Trophoblast cell (in vitro differentiated cells and primary cell): ENCODE data around the gene SIRT6.
A peak's percentile ranks its signal among the peaks of the same experiment; 100 is the strongest.
"Not testable (repeated sequence)": the region's sequence is repeated elsewhere in the genome, so short reads cannot be mapped to it uniquely, and the experiment has no call there.

Experiments used
- DNase-seq, 2 donors: peaks; one replicate each; pipeline ENCODE4 v3.0.0-alpha.2; 2016
- H2AFZ ChIP-seq: 2 replicates; pipeline ENCODE4 v1.6.1; 2013; ENCODE audit warnings: low read length, moderate library complexity, mild to moderate bottlenecking; ENCODE audit not compliant: insufficient read depth, poor library complexity
- H2AK5ac ChIP-seq: 2 replicates; pipeline ENCODE4 v1.6.1; 2013; ENCODE audit warnings: mild to moderate bottlenecking, low read length
- H2BK120ac ChIP-seq: 2 replicates; pipeline ENCODE4 v1.6.1; 2013; ENCODE audit warnings: low read length, mild to moderate bottlenecking, moderate library complexity; ENCODE audit not compliant: insufficient read depth, poor library complexity
- H2BK12ac ChIP-seq: 2 replicates; pipeline ENCODE4 v1.6.1; 2013; ENCODE audit warnings: mild to moderate bottlenecking, low read length, moderate library complexity
- H2BK5ac ChIP-seq: 2 replicates; pipeline ENCODE4 v1.6.1; 2013; ENCODE audit warnings: low read length, low read depth, moderate library complexity, mild to moderate bottlenecking; ENCODE audit not compliant: poor library complexity
- H3K14ac ChIP-seq: 2 replicates; pipeline ENCODE4 v1.6.1; 2013; ENCODE audit warnings: mild to moderate bottlenecking, low read length
- H3K18ac ChIP-seq: 2 replicates; pipeline ENCODE4 v1.6.1; 2013; ENCODE audit warnings: mild to moderate bottlenecking, low read length
- H3K23ac ChIP-seq: 2 replicates; pipeline ENCODE4 v1.6.1; 2013; ENCODE audit warnings: low read length
- H3K27ac ChIP-seq: 2 replicates; pipeline ENCODE4 v1.5.1; 2013; ENCODE audit warnings: low read depth, mild to moderate bottlenecking, inconsistent platforms, low read length, moderate library complexity
- H3K27me3 ChIP-seq: 2 replicates; pipeline ENCODE4 v1.6.1; 2013; ENCODE audit warnings: inconsistent platforms, mild to moderate bottlenecking, low read length, moderate library complexity; ENCODE audit not compliant: insufficient read depth
- H3K36me3 ChIP-seq, 2 experiments: 1 replicate in 1 of 2; 2 replicates in 1 of 2; pipeline ENCODE4 v1.6.1; 2013; ENCODE audit warnings: low read length in 2 of 2, mild to moderate bottlenecking in 2 of 2, moderate library complexity in 1 of 2; ENCODE audit not compliant: insufficient read depth in 2 of 2, control insufficient read depth in 1 of 2
- H3K4ac ChIP-seq: 2 replicates; pipeline ENCODE4 v1.6.1; 2013; ENCODE audit warnings: low read depth, mild to moderate bottlenecking, low read length, moderate library complexity
- H3K4me1 ChIP-seq, 2 experiments: 1 replicate in 1 of 2; 2 replicates in 1 of 2; pipeline ENCODE4 v1.6.1; 2013; ENCODE audit warnings: low read length in 2 of 2, mild to moderate bottlenecking in 2 of 2, moderate library complexity in 1 of 2; ENCODE audit not compliant: insufficient read depth in 2 of 2, control insufficient read depth in 1 of 2
- H3K4me2 ChIP-seq: 2 replicates; pipeline ENCODE4 v1.6.1; 2013; ENCODE audit warnings: inconsistent platforms, mild to moderate bottlenecking, low read length, moderate library complexity
- H3K4me3 ChIP-seq: 2 replicates; pipeline ENCODE4 v1.5.1; 2013; ENCODE audit warnings: mild to moderate bottlenecking, low read depth, low read length, inconsistent platforms
- H3K79me1 ChIP-seq: one replicate; pipeline ENCODE4 v1.6.1; 2013; ENCODE audit warnings: low read length
- H3K79me2 ChIP-seq: 2 replicates; pipeline ENCODE4 v1.6.1; 2013; ENCODE audit warnings: low read length, mild to moderate bottlenecking; ENCODE audit not compliant: control insufficient read depth, insufficient read depth, poor library complexity
- H3K9ac ChIP-seq: 2 replicates; pipeline ENCODE4 v1.6.1; 2013; ENCODE audit warnings: mild to moderate bottlenecking, low read length
- H3K9me3 ChIP-seq: 2 replicates; pipeline ENCODE4 v1.6.1; 2013; ENCODE audit warnings: low read depth, mild to moderate bottlenecking, control low read depth, inconsistent platforms, low read length; ENCODE audit not compliant: insufficient read depth
- H4K12ac ChIP-seq: 2 replicates; pipeline ENCODE4 v1.6.1; 2013; ENCODE audit warnings: low read depth, mild to moderate bottlenecking, low read length, moderate library complexity
- H4K8ac ChIP-seq: 2 replicates; pipeline ENCODE4 v1.6.1; 2013; ENCODE audit warnings: low read depth, mild to moderate bottlenecking, low read length, moderate library complexity
- H4K91ac ChIP-seq: one replicate; pipeline ENCODE4 v1.6.1; 2013; ENCODE audit warnings: low read depth, mild to moderate bottlenecking, low read length, moderate library complexity
- WGBS: extraction: QIAGEN DNeasy Blood & Tissue Kit; methylation state at CpG from one replicate; pipeline ENCODE4 v1.1.7; 2013; ENCODE audit warnings: missing lambda C conversion rate; ENCODE audit not compliant: insufficient read length, insufficient coverage; ENCODE audit errors: extremely low coverage; 5-methylcytosine and 5-hydroxymethylcytosine counted together

Gene SIRT6

GRCh38 chr19:4196587-4197148 is 14.3 kb upstream of the SIRT6 start:
- DNase-seq: no peak
- Histone ChIP-seq H3K27me3 (peaks cover 4% of the 10 kb centered on the region), H3K27ac (no peak overlapping the region), H4K91ac (no peak overlapping the region), H3K79me1 (no peaks in the 10 kb centered on the region), H3K4me2 (no peak overlapping the region), H3K9me3 (peaks cover 2% of the 10 kb centered on the region), H3K23ac (no peak overlapping the region), H3K4me3 (no peak overlapping the region), H2BK5ac (no peak overlapping the region), H2BK120ac (no peak overlapping the region), H3K18ac (no peak overlapping the region), H2BK12ac (no peak overlapping the region), H3K4me1 (peaks cover 0 to 2% of the 10 kb centered on the region in 2 experiments), H3K9ac (no peak overlapping the region), H2AK5ac (no peak overlapping the region), H3K79me2 (no peaks in the 10 kb centered on the region), H3K14ac (no peak overlapping the region), H4K8ac (no peak overlapping the region), H4K12ac (no peak overlapping the region), H3K36me3 (no peaks in the 10 kb centered on the region), H3K4ac (no peak overlapping the region), H2AFZ (no peak overlapping the region)
- no CpG with 5 or more reads among the region's 22 CpGs for WGBS

- Histone ChIP-seq H3K9ac (no peak overlapping the region), H2AK5ac (no peak overlapping the region), H3K9me3 (peaks cover 2% of the 10 kb centered on the region), H4K8ac (no peak overlapping the region), H4K91ac (no peak overlapping the region), H3K4me1 (peaks cover 0 to 2% of the 10 kb centered on the region in 2 experiments), H3K4me2 (no peak overlapping the region), H3K14ac (no peak overlapping the region), H4K12ac (no peak overlapping the region), H2BK120ac (no peak overlapping the region), H3K18ac (no peak overlapping the region), H3K27me3 (peaks cover 4% of the 10 kb centered on the region), H2BK5ac (no peak overlapping the region), H3K27ac (no peak overlapping the region), H3K4ac (no peak overlapping the region), H3K36me3 (no peaks in the 10 kb centered on the region), H3K23ac (no peak overlapping the region), H2BK12ac (no peak overlapping the region), H2AFZ (no peak overlapping the region), H3K4me3 (no peak overlapping the region), H3K79me2 (no peaks in the 10 kb centered on the region), H3K79me1 (no peaks in the 10 kb centered on the region)
- no CpG with 5 or more reads among the region's 8 CpGs for WGBS
- DNase-seq: no peak
Measured at GRCh38 chr19:4196009-4196408, 13.6 kb upstream of the SIRT6 start.

- Histone ChIP-seq H3K36me3 (no peaks in the 10 kb centered on the region), H3K14ac (no peak overlapping the region), H3K4me1 (peaks cover 0 to 2% of the 10 kb centered on the region in 2 experiments), H3K27ac (no peak overlapping the region), H4K12ac (no peak overlapping the region), H3K9ac (no peak overlapping the region), H4K91ac (no peak overlapping the region), H3K18ac (no peak overlapping the region), H3K4me2 (no peak overlapping the region), H3K4me3 (peak overlapping the region; percentile 39), H3K4ac (no peak overlapping the region), H3K79me1 (no peaks in the 10 kb centered on the region), H4K8ac (no peak overlapping the region), H3K23ac (no peak overlapping the region), H2AK5ac (no peak overlapping the region), H2BK5ac (no peak overlapping the region), H3K27me3 (peaks cover 4% of the 10 kb centered on the region), H3K9me3 (peaks cover 2% of the 10 kb centered on the region), H2BK120ac (no peak overlapping the region), H2AFZ (no peak overlapping the region), H3K79me2 (no peaks in the 10 kb centered on the region), H2BK12ac (no peak overlapping the region)
- no CpG with 5 or more reads among the region's 7 CpGs for WGBS
- no peak for DNase-seq
Measured at GRCh38 chr19:4194353-4194752, 12.0 kb upstream of the SIRT6 start.

- H3K79me1 ChIP-seq, H3K18ac ChIP-seq, H4K91ac ChIP-seq, H3K36me3 ChIP-seq, H3K9me3 ChIP-seq, H2BK5ac ChIP-seq, H3K4ac ChIP-seq, H3K4me2 ChIP-seq, H4K8ac ChIP-seq, H3K27me3 ChIP-seq, H3K4me1 ChIP-seq, H2BK12ac ChIP-seq, H4K12ac ChIP-seq, H3K79me2 ChIP-seq, H2AK5ac ChIP-seq, H3K23ac ChIP-seq, H3K27ac ChIP-seq, H3K9ac ChIP-seq, H3K4me3 ChIP-seq, H3K14ac ChIP-seq, H2BK120ac ChIP-seq, H2AFZ ChIP-seq: not testable (repeated sequence)
- no CpG with 5 or more reads among the region's 3 CpGs for WGBS
- DNase-seq: peak in 1 of 2 donors; percentile 47
Measured at GRCh38 chr19:4192537-4192936, 10.2 kb upstream of the SIRT6 start.
